HL-60/S4 treated with retinoic acid at 250 ng/mL for 4 days and 3 days (cell line): ENCODE results near the gene PANX3.

ENCODE experiments used
- in situ Hi-C: fragments of 300-500 bp; cut with MboI; formaldehyde crosslinking; loops from 2 replicates; pipeline ENCODE4 v1.7.0; 2022; ENCODE audit warnings: low sequenced_read_pairs

PANX3 gene

GRCh38 chr11:124656774-124657630 is 45.8 kb downstream of the PANX3 start:
- in situ Hi-C loops = loop anchor here (25.0 kb wide), 1 partner anchor 105 kb away; the partner anchor contains the start of genes ESAM and VSIG2

- in situ Hi-C loops = loop anchor here (25.0 kb wide), 1 partner anchor 104 kb away; the partner anchor contains the start of genes ESAM and VSIG2
These were observed 46.7 kb downstream of the PANX3 start for GRCh38 chr11:124657904-124658303.

GRCh38 chr11:124658501-124658900 is 47.3 kb downstream of the PANX3 start:
- in situ Hi-C loops = loop anchor here (25.0 kb wide), 1 partner anchor 104 kb away; the partner anchor contains the start of genes ESAM and VSIG2

GRCh38 chr11:124658986-124659385 is 47.8 kb downstream of the PANX3 start:
- in situ Hi-C loops = loop anchor here (25.0 kb wide), 1 partner anchor 103 kb away; the partner anchor contains the start of genes ESAM and VSIG2

DNA sequence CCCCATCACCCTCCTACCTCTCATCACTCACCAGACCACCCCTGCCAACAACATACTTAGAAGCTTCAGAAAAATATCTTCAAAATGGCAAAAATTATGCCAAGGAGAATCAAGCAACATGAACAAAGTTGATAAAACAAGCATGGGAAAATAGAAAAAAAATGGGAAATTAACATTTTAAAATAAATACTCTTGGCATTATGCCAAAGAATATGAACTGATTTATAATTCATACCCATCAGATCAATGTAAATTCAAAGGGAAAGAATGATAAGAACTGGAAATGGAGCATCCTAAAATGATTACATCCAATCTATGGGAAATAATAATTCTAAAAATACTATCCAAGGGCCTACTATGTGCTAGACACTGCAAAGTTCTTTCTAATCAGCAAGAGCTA is 50.3 kb downstream of the PANX3 start:
- in situ Hi-C loops = loop anchor here (25.0 kb wide), 1 partner anchor 101 kb away; the partner anchor contains the start of genes ESAM and VSIG2

- in situ Hi-C loops = loop anchor here (25.0 kb wide), 1 partner anchor 100 kb away; the partner anchor contains the start of genes ESAM and VSIG2
These were observed 50.9 kb downstream of the PANX3 start for GRCh38 chr11:124662106-124662505.

DNA sequence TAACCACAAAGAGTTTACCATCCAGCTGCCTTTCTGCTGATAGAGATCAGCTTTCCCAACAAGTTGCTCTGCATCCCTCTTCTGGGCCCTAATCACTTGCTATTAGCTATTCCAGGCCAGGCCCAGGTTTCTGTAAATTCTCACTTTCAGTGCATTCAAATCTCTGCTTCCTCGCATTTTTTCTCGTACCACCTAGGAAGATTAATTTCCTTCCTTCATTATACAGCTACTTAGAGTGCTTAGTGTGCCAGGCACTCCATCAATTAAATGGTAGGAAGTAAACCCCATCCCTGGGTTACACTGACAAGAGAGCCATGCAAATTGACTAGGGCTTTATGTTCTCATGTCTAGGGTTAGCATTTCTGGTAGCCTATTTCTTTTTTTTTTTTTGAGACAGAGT is 52.6 kb downstream of the PANX3 start:
- in situ Hi-C loops = loop anchor here (25.0 kb wide), 1 partner anchor 98 kb away; the partner anchor contains the start of genes ESAM and VSIG2

- in situ Hi-C loops = loop anchor here (25.0 kb wide), 1 partner anchor 95 kb away; the partner anchor contains the start of genes ESAM and VSIG2
These were observed 56.4 kb downstream of the PANX3 start for GRCh38 chr11:124667601-124668000.

DNA sequence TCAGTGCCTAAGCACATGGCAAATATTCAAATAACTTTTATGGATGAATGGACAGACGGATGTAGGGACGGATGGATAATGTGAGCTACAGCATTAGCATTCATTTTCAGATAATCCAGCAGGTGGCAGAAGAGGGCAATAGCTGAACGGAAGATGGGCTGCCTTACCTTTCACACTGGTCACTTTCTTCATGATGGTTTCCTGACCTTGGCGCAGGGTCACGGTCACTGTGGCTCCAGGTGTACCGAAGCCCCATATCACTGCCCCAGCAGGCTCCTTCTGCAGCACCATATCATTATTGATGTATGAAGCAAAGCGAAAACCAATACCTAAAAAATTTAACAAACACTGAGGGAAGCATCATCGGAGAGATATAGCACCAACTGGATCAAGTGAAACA is 58.0 kb downstream of the PANX3 start:
- in situ Hi-C loops = loop anchor here (25.0 kb wide), 1 partner anchor 93 kb away; the partner anchor contains the start of genes ESAM and VSIG2
